A549 (cell line): ENCODE measurements around the gene SLC6A12. TPM values are rescaled to one million over a fixed set of nuclear protein-coding genes. Genes with fewer than 3 reads are reported as not detected.

ENCODE experiments used
- ATAC-seq, 2 experiments: fragments of 200-7000 bp in 1 of 2; fragments of >200 bp in 1 of 2; cut with Nextera tagmentation in 1 of 2; cut with Tn5 transposase in 1 of 2; 3 replicates each; pipeline versions ENCODE4 v1.8.0 to v1.9.1; 2018 to 2020; ENCODE audit warnings: mild to moderate bottlenecking in 1 of 2, moderate library complexity in 1 of 2
- CTCF ChIA-PET: fragments of 300-600 bp; sonication (Branson Sonifier 250); formaldehyde crosslinking; extraction: SDS; loops from one replicate; lab custom pipeline; 2021; ENCODE audit warnings: antibody characterized with exemption, inconsistent platforms; lab: Yijun Ruan, JAX
- POLR2A ChIA-PET: fragments of 350-600 bp; formaldehyde crosslinking; extraction: SDS; loops from one replicate; lab custom pipeline; 2021; ENCODE audit warnings: antibody characterized with exemption, inconsistent platforms; lab: Yijun Ruan, JAX
- DNase-seq, 2 experiments: peaks; one replicate each; pipeline versions ENCODE4 v3.0.0 to v3.0.0-alpha.2; 2011 to 2016; ENCODE audit warnings: low read depth in 1 of 2, low spot score in 1 of 2
- FAIRE-seq: peaks from 2 replicates; lab custom pipeline; 2011; peaks lifted over from hg19 to GRCh38; lab: Jason Lieb, UNC
- H3K27ac ChIP-seq, 2 experiments: fragments of >200 bp; sonication (Bioruptor Twin); formaldehyde crosslinking; 3 replicates each; pipeline ENCODE4 v1.5.1; 2016 to 2017
- H3K4me1 ChIP-seq: fragments of >200 bp; sonication (Bioruptor Twin); formaldehyde crosslinking; 3 replicates; pipeline ENCODE4 v1.6.1; 2016
- H3K4me2 ChIP-seq: fragments of >200 bp; sonication (Bioruptor Twin); formaldehyde crosslinking; 3 replicates; pipeline ENCODE4 v1.6.1; 2016
- H3K4me3 ChIP-seq: fragments of >200 bp; sonication (Bioruptor Twin); formaldehyde crosslinking; 3 replicates; pipeline ENCODE4 v1.5.1; 2016
- H3K9me3 ChIP-seq: fragments of >200 bp; sonication (Bioruptor Twin); formaldehyde crosslinking; 3 replicates; pipeline ENCODE4 v1.6.1; 2016
- ATOH8 ChIP-seq: fragments of 250-450 bp; sonication (Bioruptor Pico); IDR thresholded peaks from 2 replicates; pipeline ENCODE4 v1.5.0; 2020; ENCODE audit warnings: low read depth, mild to moderate bottlenecking, moderate library complexity
- CEBPB ChIP-seq, 2 experiments: fragments of >200 bp in 1 of 2; sonication (Bioruptor Twin) in 1 of 2; formaldehyde crosslinking in 1 of 2; IDR thresholded peaks; 2 replicates each; pipeline ENCODE4 v1.6.1; 2012 to 2016
- CHD4 ChIP-seq: fragments of 200-600 bp; sonication (generic); IDR thresholded peaks from 2 replicates; pipeline ENCODE4 v1.6.1; 2016; ENCODE audit warnings: antibody characterized with exemption, mild to moderate bottlenecking, borderline replicate concordance
- E2F6 ChIP-seq: IDR thresholded peaks from 2 replicates; pipeline ENCODE4 v1.6.1; 2012; ENCODE audit warnings: low read depth, borderline replicate concordance
- EHF ChIP-seq: fragments of 250-450 bp; sonication (Bioruptor Pico); IDR thresholded peaks from 2 replicates; pipeline ENCODE4 v1.5.0; 2020; ENCODE audit warnings: mild to moderate bottlenecking
- EHMT2 ChIP-seq: fragments of 200-600 bp; sonication (generic); IDR thresholded peaks from 2 replicates; pipeline ENCODE4 v1.6.1; 2016; ENCODE audit warnings: antibody characterized with exemption, low read depth, mild to moderate bottlenecking, moderate library complexity
- FOXS1 ChIP-seq: fragments of 250-450 bp; sonication (Bioruptor Pico); IDR thresholded peaks from 2 replicates; pipeline ENCODE4 v1.5.0; 2020; ENCODE audit warnings: mild to moderate bottlenecking, moderate library complexity
- HES2 ChIP-seq: fragments of >200 bp; sonication (Bioruptor Twin); formaldehyde crosslinking; IDR thresholded peaks from 2 replicates; pipeline ENCODE4 v1.6.1; 2016
- HEYL ChIP-seq: fragments of 250-450 bp; sonication (Bioruptor Pico); IDR thresholded peaks from 2 replicates; pipeline ENCODE4 v1.8.0; 2021; ENCODE audit warnings: mild to moderate bottlenecking, moderate library complexity
- HOXB13 ChIP-seq: fragments of 250-450 bp; sonication (Bioruptor Pico); IDR thresholded peaks from 2 replicates; pipeline ENCODE4 v1.5.0; 2020; ENCODE audit warnings: low read depth, mild to moderate bottlenecking, moderate library complexity
- HOXB5 ChIP-seq: fragments of 250-450 bp; sonication (Bioruptor Pico); IDR thresholded peaks from 2 replicates; pipeline ENCODE4 v1.5.0; 2020; ENCODE audit warnings: mild to moderate bottlenecking, moderate library complexity
- JUN ChIP-seq, 2 experiments: fragments of >200 bp; sonication (Bioruptor Twin); formaldehyde crosslinking; IDR thresholded peaks; 2 replicates in 1 of 2; 3 replicates in 1 of 2; pipeline ENCODE4 v1.6.1; 2016 to 2017
- JUNB ChIP-seq: fragments of >200 bp; sonication (Bioruptor Twin); formaldehyde crosslinking; IDR thresholded peaks from 2 replicates; pipeline ENCODE4 v1.6.1; 2016
- KDM1A ChIP-seq: fragments of 200-600 bp; sonication (generic); IDR thresholded peaks from 2 replicates; pipeline ENCODE4 v1.6.1; 2016; ENCODE audit warnings: low read depth, mild to moderate bottlenecking
- KDM5A ChIP-seq: fragments of 200-600 bp; sonication (generic); IDR thresholded peaks from 2 replicates; pipeline ENCODE4 v1.6.1; 2016; ENCODE audit warnings: antibody characterized with exemption, mild to moderate bottlenecking
- MAX ChIP-seq: IDR thresholded peaks from 2 replicates; pipeline ENCODE4 v1.6.1; 2012
- MYC ChIP-seq: IDR thresholded peaks from 2 replicates; pipeline ENCODE4 v1.6.1; 2012; ENCODE audit warnings: mild to moderate bottlenecking, inconsistent platforms, low read length, improper control_type of control experiment, borderline replicate concordance
- NPAS2 ChIP-seq: fragments of 250-450 bp; sonication (Bioruptor Pico); IDR thresholded peaks from 2 replicates; pipeline ENCODE4 v1.8.0; 2022; ENCODE audit warnings: mild to moderate bottlenecking, moderate library complexity, borderline replicate concordance
- PHF8 ChIP-seq: fragments of 200-600 bp; sonication (generic); IDR thresholded peaks from 2 replicates; pipeline ENCODE4 v1.6.1; 2016; ENCODE audit warnings: low read depth, mild to moderate bottlenecking, antibody characterized with exemption, moderate library complexity, borderline replicate concordance
- POLR2A ChIP-seq: IDR thresholded peaks from 2 replicates; pipeline ENCODE4 v1.6.1; 2012; ENCODE audit warnings: mild to moderate bottlenecking, low read length
- POLR2AphosphoS2 ChIP-seq: conservative IDR thresholded peaks from 2 replicates; pipeline ENCODE4 v1.6.1; 2012; ENCODE audit warnings: low read length, improper control_type of control experiment, inconsistent platforms
- RARB ChIP-seq: fragments of 250-450 bp; sonication (Bioruptor Pico); IDR thresholded peaks from 2 replicates; pipeline ENCODE4 v1.8.0; 2021; ENCODE audit warnings: mild to moderate bottlenecking, moderate library complexity
- RCOR1 ChIP-seq: fragments of 150-350 bp; IDR thresholded peaks from 2 replicates; pipeline ENCODE4 v1.6.1; 2014; ENCODE audit warnings: antibody characterized with exemption, low read length, low read depth
- RNF2 ChIP-seq: fragments of 200-600 bp; sonication (generic); IDR thresholded peaks from 2 replicates; pipeline ENCODE4 v1.6.1; 2016; ENCODE audit warnings: low read depth, mild to moderate bottlenecking, antibody characterized with exemption, moderate library complexity, borderline replicate concordance
- SMC3 ChIP-seq: fragments of >200 bp; sonication (Bioruptor Twin); formaldehyde crosslinking; IDR thresholded peaks from 3 replicates; pipeline ENCODE4 v1.6.1; 2018; ENCODE audit warnings: inconsistent platforms
- TP53 ChIP-seq: fragments of 250-450 bp; sonication (Bioruptor Pico); IDR thresholded peaks from 2 replicates; pipeline ENCODE4 v1.5.0; 2021; ENCODE audit warnings: mild to moderate bottlenecking, moderate library complexity
- ZNF302 ChIP-seq: fragments of 250-450 bp; sonication (Bioruptor Pico); IDR thresholded peaks from 2 replicates; pipeline ENCODE4 v1.9.0; 2021; ENCODE audit warnings: inconsistent platforms, mild to moderate bottlenecking, moderate library complexity
- WGBS: methylation state at CpG from one replicate; pipeline ENCODE4 v1.1.6; 2017; ENCODE audit errors: missing lambda C conversion rate; 5-methylcytosine and 5-hydroxymethylcytosine counted together
- polyA plus RNA-seq, 4 experiments: library from polyadenylated mRNA; depleted of rRNA in 3 of 4; stranded (reverse); fragments of >200 nt; fragmentation: RNase III in 1 of 4; extraction: RNeasy Plus Mini Kit Qiagen cat#74134 plus additional on column Dnase treatment in 1 of 4; gene quantifications; 2 replicates in 3 of 4; 3 replicates in 1 of 4; pipeline ENCODE4 v1.2.3, GENCODE V29; 2011 to 2017

Gene SLC6A12
- polyA plus RNA-seq, 2 of the 4 experiments (the other 2 are of a cell fraction), result 0.78 to 4.4 TPM

GRCh38 chr12:172732-173161 is 41.2 kb downstream of the SLC6A12 start:
- Histone ChIP-seq H3K4me3 (no peak overlapping the region), H3K4me2 (no peak overlapping the region), H3K4me1 (peaks cover 14% of the 10 kb centered on the region), H3K27ac (no peak overlapping the region), H3K9me3 (no peaks in the 10 kb centered on the region)
- TF ChIP-seq CEBPB (IDR thresholded peaks at IDR 0.05) (no peak), HOXB5 (CRISPR knock-in tag) (no peak), TP53 (no peak), EHF (CRISPR knock-in tag) (no peak), FOXS1 (CRISPR knock-in tag) (no peak), HES2 (no peak), KDM5A (no peak), HOXB13 (CRISPR knock-in tag) (no peak), NPAS2 (CRISPR knock-in tag) (no peak), PHF8 (no peak)
- ChIA-PET CTCF (interaction anchor here (0.6 to 4.3 kb wide), 5 partner anchors 12 to 63 kb away, joined by 3 to 20 read pairs (median 5); no protein-coding TSS in a partner anchor), POLR2A (no interaction called here)
- no peak for FAIRE-seq
- no peak for DNase-seq
- 86% methylated on average over 14 of the region's 15 CpGs for WGBS
- ATAC-seq, result no peak

GRCh38 chr12:171743-172676 is 41.9 kb downstream of the SLC6A12 start:
- no peak overlapping the region for H3K4me3 ChIP-seq
- 53% methylated on average over 16 of the region's 18 CpGs for WGBS
- FAIRE-seq, result no peak
- ChIA-PET POLR2A (no interaction called here), CTCF (interaction anchor here (0.6 to 4.3 kb wide), 5 partner anchors 13 to 62 kb away, joined by 3 to 20 read pairs (median 5); no protein-coding TSS in a partner anchor)
- no peak for DNase-seq
- no peaks in the 10 kb centered on the region for H3K9me3 ChIP-seq
- H3K4me2 ChIP-seq, result no peak overlapping the region
- TF ChIP-seq PHF8 (no peak), RARB (CRISPR knock-in tag) (no peak), CHD4 (no peak), KDM1A (no peak), RCOR1 (no peak), JUNB (no peak), ZNF302 (CRISPR knock-in tag) (no peak), POLR2A (no peak), FOXS1 (CRISPR knock-in tag) (no peak), HES2 (no peak)
- ATAC-seq, result no peak
- H3K27ac ChIP-seq, result no peak overlapping the region
- peaks cover 8% of the 10 kb centered on the region for H3K4me1 ChIP-seq

GRCh38 chr12:171276-171675 is 42.7 kb downstream of the SLC6A12 start:
- H3K9me3 ChIP-seq, result no peaks in the 10 kb centered on the region
- ChIA-PET POLR2A (no interaction called here), CTCF (interaction anchor here (1.1 to 4.3 kb wide), 2 partner anchors 12 to 18 kb away, joined by 3 to 17 read pairs; no protein-coding TSS in a partner anchor)
- no peak overlapping the region for H3K27ac ChIP-seq
- WGBS, result 73% methylated on average over 10 of the region's 10 CpGs
- no peak for FAIRE-seq
- TF ChIP-seq KDM5A (no peak), RARB (CRISPR knock-in tag) (no peak), JUN (IDR thresholded peaks at IDR 0.05) (no peak), SMC3 (no peak), RNF2 (no peak), ATOH8 (CRISPR knock-in tag) (no peak), EHMT2 (no peak), CHD4 (no peak), HEYL (CRISPR knock-in tag) (no peak), HOXB5 (CRISPR knock-in tag) (no peak), PHF8 (no peak), HOXB13 (CRISPR knock-in tag) (no peak), MYC (no peak), E2F6 (no peak), POLR2A (no peak), MAX (no peak), EHF (CRISPR knock-in tag) (no peak), POLR2AphosphoS2 (no peak)
- ATAC-seq, result no peak
- DNase-seq, result no peak
- peaks cover under 1% of the 10 kb centered on the region; the same call in 2 of the 3 replicates for H3K4me1 ChIP-seq
- H3K4me2 ChIP-seq, result no peak overlapping the region
- H3K4me3 ChIP-seq, result no peak overlapping the region
